Prostate gland (tissue), 2 donors: ENCODE measurements around the gene FAF2. TPM values are rescaled to one million over a fixed set of nuclear protein-coding genes. Genes with fewer than 3 reads are reported as not detected.
"Not testable (repeated sequence)": the region's sequence is repeated elsewhere in the genome, so short reads cannot be mapped to it uniquely, and the experiment has no call there.

ENCODE experiments used
- DNase-seq: peaks from one replicate; pipeline ENCODE4 v3.0.0-alpha.2; 2019; ENCODE audit warnings: low spot score
- H3K27ac ChIP-seq, 2 donors: fragments of 200-600 bp; sonication (generic); 2 replicates each; pipeline ENCODE4 v1.5.1; 2017 to 2019
- H3K27me3 ChIP-seq: fragments of 200-600 bp; sonication (generic); replicated peaks from 2 replicates; pipeline ENCODE4 v1.5.1; 2019; ENCODE audit not compliant: insufficient read depth
- H3K36me3 ChIP-seq, 2 donors: fragments of 200-600 bp; sonication (generic); 1 replicate in 1 of 2; 2 replicates in 1 of 2; pipeline versions ENCODE4 v1.5.1 to v1.8.1; 2017 to 2019
- H3K4me1 ChIP-seq: fragments of 200-600 bp; sonication (generic); replicated peaks from 2 replicates; pipeline ENCODE4 v1.5.1; 2019
- H3K4me3 ChIP-seq, 2 donors: fragments of 200-600 bp; sonication (generic); 2 replicates each; pipeline ENCODE4 v1.5.1; 2017 to 2019
- H3K9me3 ChIP-seq: fragments of 200-600 bp; sonication (generic); 2 replicates; pipeline ENCODE4 v1.5.1; 2017
- CTCF ChIP-seq, 4 experiments: fragments of 200-600 bp in 2 of 4; fragments of 450-650 bp in 2 of 4; sonication (generic) in 2 of 4; IDR thresholded peaks; 1 replicate in 3 of 4; 2 replicates in 1 of 4; pipeline ENCODE4 v1.5.1; 2016 to 2019; ENCODE audit warnings: antibody characterized with exemption in 4 of 4, mild to moderate bottlenecking in 2 of 4, moderate library complexity in 2 of 4
- POLR2A ChIP-seq: fragments of 450-650 bp; IDR thresholded peaks from one replicate; pipeline ENCODE4 v1.6.1; 2016; ENCODE audit warnings: antibody characterized with exemption, mild to moderate bottlenecking
- POLR2AphosphoS5 ChIP-seq: sonication (generic); formaldehyde crosslinking; IDR thresholded peaks from one replicate; pipeline ENCODE4 v1.6.1; 2017; ENCODE audit warnings: antibody characterized with exemption
- WGBS: methylation state at CpG from one replicate; pipeline ENCODE4 v1.1.5; 2018; 5-methylcytosine and 5-hydroxymethylcytosine counted together
- intact Hi-C: fragments of 100-400 bp; cut with DNase I; formaldehyde crosslinking; loops from one replicate; pipeline ENCODE4 v1.14.2; 2022
- total RNA-seq, 2 donors: library from RNA; depleted of rRNA; stranded (reverse); fragments of >200 nt; gene quantifications; one replicate each; pipeline ENCODE4 v1.1.0, GENCODE V29; 2016

The FAF2 gene
- total RNA-seq, 2 donors from 2014 or later, result 36.8 to 43.5 TPM

DNA sequence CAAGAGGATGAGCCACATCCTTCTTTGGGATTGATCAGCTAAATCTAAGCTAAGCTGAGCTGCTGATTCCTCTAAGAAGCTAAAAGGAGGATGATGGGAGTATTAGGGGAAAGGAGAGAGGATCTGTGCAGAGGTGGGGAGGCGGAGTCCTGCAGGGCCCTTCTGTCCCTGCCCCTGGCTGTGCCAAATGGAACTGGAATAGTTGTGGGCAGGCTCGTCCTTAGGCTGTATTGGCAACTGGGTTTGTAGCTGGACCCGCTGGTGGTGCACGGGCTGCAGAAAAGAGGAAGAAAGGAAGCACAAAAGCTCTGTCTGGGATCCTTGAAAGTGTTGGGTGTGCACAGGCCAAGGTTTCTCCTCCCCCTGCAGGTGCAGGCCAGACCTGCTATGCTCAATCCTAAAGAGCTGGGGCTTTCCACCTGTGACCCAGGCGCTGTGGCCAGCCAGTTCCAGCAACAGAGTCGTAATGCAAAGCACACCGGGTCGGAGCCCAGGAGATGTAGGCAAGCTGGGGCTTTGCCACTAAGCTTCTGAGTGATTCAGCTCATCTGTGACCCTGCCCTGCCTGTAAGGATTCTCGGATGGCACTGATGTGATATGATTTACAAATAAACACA is 41.6 kb upstream of the FAF2 start:
- TF ChIP-seq POLR2AphosphoS5, result no peak
- TF ChIP-seq POLR2A, result no peak
- TF ChIP-seq CTCF (IDR thresholded peaks at IDR 0.05), result no peak
- no peaks in the 10 kb centered on the region for H3K27me3 ChIP-seq
- no peaks in the 10 kb centered on the region for H3K9me3 ChIP-seq
- no peak overlapping the region for H3K4me3 ChIP-seq
- WGBS, result 82% methylated on average over 9 of the region's 9 CpGs
- no peak for DNase-seq
- intact Hi-C loops, result no loop called here
- no peak overlapping the region for H3K27ac ChIP-seq
- H3K36me3 ChIP-seq, result peaks cover 0 to 2% of the 10 kb centered on the region in 2 donors
- H3K4me1 ChIP-seq, result no peaks in the 10 kb centered on the region

GRCh38 chr5:176407456-176408251 is 40.5 kb upstream of the FAF2 start:
- Histone ChIP-seq H3K9me3 (no peaks in the 10 kb centered on the region), H3K36me3 (peaks cover 0 to 2% of the 10 kb centered on the region in 2 donors), H3K27me3 (no peaks in the 10 kb centered on the region), H3K4me1 (no peaks in the 10 kb centered on the region), H3K4me3 (no peak overlapping the region), H3K27ac (no peak overlapping the region)
- TF ChIP-seq CTCF (IDR thresholded peaks at IDR 0.05), result no peak
- no peak for TF ChIP-seq POLR2AphosphoS5
- TF ChIP-seq POLR2A, result no peak
- intact Hi-C loops, result no loop called here
- WGBS, result 96% methylated on average over 6 of the region's 6 CpGs
- no peak for DNase-seq

DNA sequence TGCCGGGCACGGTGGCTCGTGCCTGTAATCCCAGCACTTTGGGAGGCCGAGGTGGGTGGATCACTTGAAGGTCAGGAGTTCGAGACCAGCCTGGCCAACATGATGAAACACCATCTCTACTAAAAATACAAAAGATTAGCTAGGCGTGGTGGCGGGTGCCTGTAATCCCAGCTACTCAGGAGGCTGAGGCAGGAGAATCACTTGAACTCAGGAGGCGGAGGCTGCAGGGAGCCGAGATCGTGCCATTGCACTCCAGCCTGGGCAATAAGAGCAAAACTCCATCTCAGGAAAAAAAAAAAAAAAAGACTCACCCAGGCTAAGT is 40.0 kb upstream of the FAF2 start:
- H3K27ac ChIP-seq, H3K4me3 ChIP-seq, DNase-seq, H3K4me1 ChIP-seq, H3K27me3 ChIP-seq, H3K36me3 ChIP-seq, intact Hi-C loops, H3K9me3 ChIP-seq: not testable (repeated sequence)
- 94% methylated on average over 10 of the region's 10 CpGs for WGBS

DNA sequence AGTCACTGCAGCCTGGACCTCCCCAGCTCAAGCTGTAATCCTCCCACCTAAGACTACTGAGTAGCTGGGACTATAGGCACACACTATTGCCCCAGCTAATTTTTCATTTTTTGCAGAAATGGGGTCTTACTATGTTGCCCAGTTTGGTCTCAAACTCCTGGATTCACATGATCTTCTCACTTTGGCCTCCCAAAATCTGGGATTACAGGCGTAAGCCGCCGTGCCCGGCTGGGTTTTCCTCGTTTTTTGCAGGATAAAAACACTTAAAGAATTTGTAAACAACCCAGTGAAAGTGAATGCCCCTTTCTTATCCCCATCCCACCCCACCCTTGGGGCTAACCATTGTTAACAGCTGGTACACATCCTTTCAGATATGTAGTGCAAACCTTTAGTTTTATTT is 39.6 kb upstream of the FAF2 start:
- Histone ChIP-seq H3K9me3 (no peaks in the 10 kb centered on the region), H3K27ac (no peak overlapping the region), H3K4me1 (no peaks in the 10 kb centered on the region), H3K36me3 (peaks cover 0 to 2% of the 10 kb centered on the region in 2 donors), H3K4me3 (no peak overlapping the region), H3K27me3 (no peaks in the 10 kb centered on the region)
- WGBS, result 85% methylated on average over 5 of the region's 5 CpGs
- intact Hi-C loops, result no loop called here
- TF ChIP-seq POLR2A, result no peak
- no peak for TF ChIP-seq CTCF (IDR thresholded peaks at IDR 0.05)
- no peak for TF ChIP-seq POLR2AphosphoS5
- no peak for DNase-seq

- no peaks in the 10 kb centered on the region for H3K9me3 ChIP-seq
- TF ChIP-seq POLR2A (no peak), POLR2AphosphoS5 (no peak), CTCF (IDR thresholded peaks at IDR 0.05) (no peak)
- WGBS, result 89% methylated on average over 4 of the region's 4 CpGs
- no peaks in the 10 kb centered on the region for H3K27me3 ChIP-seq
- H3K27ac ChIP-seq, result no peak overlapping the region
- no peaks in the 10 kb centered on the region for H3K4me1 ChIP-seq
- DNase-seq, result no peak
- H3K36me3 ChIP-seq, result peaks cover 0 to 2% of the 10 kb centered on the region in 2 donors
- intact Hi-C loops, result loop anchor here (10.0 kb wide), 2 partner anchors 165 to 235 kb away; partner anchors contain the start of gene TSPAN17
- no peak overlapping the region for H3K4me3 ChIP-seq
These were observed 38.4 kb upstream of the FAF2 start for GRCh38 chr5:176409765-176410164.
